ENCODE data around the gene MAML3.

The MAML3 gene

GRCh38 chr4:139892973-139893736 is 260.8 kb downstream of the MAML3 start:
- DNase-seq, result no peak

GRCh38 chr4:139890816-139891215 is 263.2 kb downstream of the MAML3 start:
- DNase-seq, result peak; percentile 80

- DNase-seq, result no peak
These were observed 264.1 kb downstream of the MAML3 start for GRCh38 chr4:139889901-139890300.

- DNase-seq, result no peak
These were observed 264.7 kb downstream of the MAML3 start for GRCh38 chr4:139889264-139889663.

GRCh38 chr4:139887962-139888735 is 265.8 kb downstream of the MAML3 start:
- DNase-seq, result peak; percentile 41

- no peak for DNase-seq
These were observed 266.6 kb downstream of the MAML3 start for GRCh38 chr4:139887376-139887802.

- DNase-seq, result no peak
These were observed 267.2 kb downstream of the MAML3 start for GRCh38 chr4:139886798-139887197.

- no peak for DNase-seq
These were observed 269.5 kb downstream of the MAML3 start for GRCh38 chr4:139884438-139884837.

- DNase-seq, result no peak
These were observed 273.1 kb downstream of the MAML3 start for GRCh38 chr4:139880841-139881240.

- no peak for DNase-seq
These were observed 275.9 kb downstream of the MAML3 start for GRCh38 chr4:139878050-139878449.

GRCh38 chr4:139876337-139876941 is 277.5 kb downstream of the MAML3 start:
- no peak for DNase-seq

GRCh38 chr4:139875411-139875825 is 278.6 kb downstream of the MAML3 start:
- no peak for DNase-seq

- DNase-seq, result peak; percentile 61
These were observed 280.7 kb downstream of the MAML3 start for GRCh38 chr4:139873111-139873860.

- peak; percentile 95 for DNase-seq
These were observed 281.7 kb downstream of the MAML3 start for GRCh38 chr4:139872274-139872673.

GRCh38 chr4:139869810-139870209 is 284.2 kb downstream of the MAML3 start:
- DNase-seq, result no peak

GRCh38 chr4:139866276-139866962 is 287.6 kb downstream of the MAML3 start:
- DNase-seq, result no peak

- DNase-seq, result no peak
These were observed 288.4 kb downstream of the MAML3 start for GRCh38 chr4:139865537-139865936.

GRCh38 chr4:139863531-139863930 is 290.5 kb downstream of the MAML3 start:
- no peak for DNase-seq

- no peak for DNase-seq
These were observed 292.5 kb downstream of the MAML3 start for GRCh38 chr4:139861471-139861870.

GRCh38 chr4:139860435-139861024 is 293.5 kb downstream of the MAML3 start:
- no peak for DNase-seq

- DNase-seq, result no peak
These were observed 294.1 kb downstream of the MAML3 start for GRCh38 chr4:139859876-139860275.

All from fibroblast of skin of right biceps (primary cell).